HG03108 (cell line): ENCODE measurements around the gene MAGEB4.
"Not testable (repeated sequence)": the region's sequence is repeated elsewhere in the genome, so short reads cannot be mapped to it uniquely, and the experiment has no call there.

Experiments used
- ATAC-seq: cut with Tn5 transposase; IDR thresholded peaks from one replicate; pipeline ENCODE4 v1.9.1; 2021; ENCODE audit warnings: moderate library complexity; ENCODE audit not compliant: unreplicated experiment

The MAGEB4 gene, protein sequence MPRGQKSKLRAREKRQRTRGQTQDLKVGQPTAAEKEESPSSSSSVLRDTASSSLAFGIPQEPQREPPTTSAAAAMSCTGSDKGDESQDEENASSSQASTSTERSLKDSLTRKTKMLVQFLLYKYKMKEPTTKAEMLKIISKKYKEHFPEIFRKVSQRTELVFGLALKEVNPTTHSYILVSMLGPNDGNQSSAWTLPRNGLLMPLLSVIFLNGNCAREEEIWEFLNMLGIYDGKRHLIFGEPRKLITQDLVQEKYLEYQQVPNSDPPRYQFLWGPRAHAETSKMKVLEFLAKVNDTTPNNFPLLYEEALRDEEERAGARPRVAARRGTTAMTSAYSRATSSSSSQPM

DNA sequence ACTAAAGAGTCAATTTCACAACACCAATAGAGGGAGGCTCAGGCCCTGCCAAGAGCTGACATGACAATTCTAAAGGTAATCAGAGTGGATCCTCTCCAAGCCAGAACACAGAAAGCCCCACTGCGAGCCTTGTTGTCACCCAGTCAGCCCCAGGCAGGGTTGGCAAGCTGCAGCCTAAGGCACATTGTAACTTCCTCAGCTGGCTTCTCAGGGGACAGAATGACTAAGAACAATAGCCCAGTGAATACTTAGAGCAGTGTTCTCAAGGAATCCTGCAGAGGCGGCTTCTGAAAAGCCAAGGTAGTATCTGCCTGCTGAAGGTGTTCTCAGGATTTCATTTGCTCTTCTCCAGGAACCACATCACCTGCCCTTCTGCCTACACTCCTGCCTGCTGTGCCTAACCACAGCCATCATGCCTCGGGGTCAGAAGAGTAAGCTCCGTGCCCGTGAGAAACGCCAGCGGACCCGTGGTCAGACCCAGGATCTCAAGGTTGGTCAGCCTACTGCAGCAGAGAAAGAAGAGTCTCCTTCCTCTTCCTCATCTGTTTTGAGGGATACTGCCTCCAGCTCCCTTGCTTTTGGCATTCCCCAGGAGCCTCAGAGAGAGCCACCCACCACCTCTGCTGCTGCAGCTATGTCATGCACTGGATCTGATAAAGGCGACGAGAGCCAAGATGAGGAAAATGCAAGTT is at the start of gene MAGEB4:
MAGEB4 (plus strand) TSS at position 277 of the 692 bp plus-strand sequence; CDS start at position 413, 136 bp downstream.
- ATAC-seq, result no peak

DNA sequence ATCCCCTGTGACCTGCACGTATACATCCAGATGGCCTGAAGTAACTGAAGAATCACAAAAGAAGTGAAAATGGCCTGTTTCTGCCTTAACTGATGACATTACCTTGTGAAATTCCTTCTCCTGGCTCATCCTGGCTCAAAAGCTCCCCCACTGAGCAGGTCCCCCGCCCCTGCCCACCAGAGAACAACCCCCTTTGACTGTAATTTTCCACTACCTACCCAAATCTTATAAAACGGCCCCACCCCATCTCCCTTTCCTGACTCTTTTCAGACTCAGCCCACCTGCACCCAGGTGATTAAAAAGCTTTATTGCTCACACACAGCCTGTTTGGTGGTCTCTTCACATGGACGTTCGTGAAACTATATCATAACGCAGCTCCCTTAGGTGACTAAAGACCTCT is 47.9 kb upstream of the MAGEB4 start:
- ATAC-seq, result not testable (repeated sequence)

DNA sequence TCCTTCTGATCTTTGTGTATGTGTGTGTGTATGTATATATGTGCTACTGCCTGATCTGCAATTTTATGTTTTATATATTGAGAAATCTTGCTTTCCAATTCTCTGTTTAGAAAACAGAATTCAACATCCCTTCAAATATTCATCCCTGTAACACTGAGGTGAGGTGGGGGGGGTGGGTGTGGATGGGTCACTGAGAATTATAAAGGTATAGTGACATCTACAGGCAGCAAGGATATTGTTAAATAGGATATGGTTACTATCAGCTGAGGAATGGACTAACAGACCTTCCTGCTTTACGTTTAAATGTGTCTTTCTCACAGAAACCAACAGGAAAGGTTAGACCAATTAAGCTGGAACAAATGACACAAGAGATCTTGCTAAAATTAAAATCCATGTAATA is 45.5 kb upstream of the MAGEB4 start:
- ATAC-seq, result peak; percentile 59

DNA sequence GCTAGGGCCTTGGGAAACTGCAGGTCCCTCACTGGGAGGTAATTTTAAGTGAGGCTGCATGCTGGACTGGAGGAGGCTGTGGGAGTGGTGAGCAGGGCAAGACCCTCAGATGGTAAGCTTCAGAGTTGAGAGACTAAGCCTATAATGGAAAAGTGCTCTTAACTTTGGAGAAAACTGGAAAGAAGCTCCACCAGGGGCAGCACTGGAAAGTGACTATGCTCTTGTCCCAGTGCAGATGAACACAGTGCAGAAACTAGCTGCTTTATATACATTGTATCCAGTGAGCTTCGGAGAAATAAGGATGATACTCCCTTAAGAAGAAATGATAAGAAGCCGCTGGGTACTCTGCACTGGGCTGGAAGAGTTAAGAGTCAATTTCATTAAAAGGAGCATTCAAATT is 29.6 kb upstream of the MAGEB4 start:
- ATAC-seq, result no peak

DNA sequence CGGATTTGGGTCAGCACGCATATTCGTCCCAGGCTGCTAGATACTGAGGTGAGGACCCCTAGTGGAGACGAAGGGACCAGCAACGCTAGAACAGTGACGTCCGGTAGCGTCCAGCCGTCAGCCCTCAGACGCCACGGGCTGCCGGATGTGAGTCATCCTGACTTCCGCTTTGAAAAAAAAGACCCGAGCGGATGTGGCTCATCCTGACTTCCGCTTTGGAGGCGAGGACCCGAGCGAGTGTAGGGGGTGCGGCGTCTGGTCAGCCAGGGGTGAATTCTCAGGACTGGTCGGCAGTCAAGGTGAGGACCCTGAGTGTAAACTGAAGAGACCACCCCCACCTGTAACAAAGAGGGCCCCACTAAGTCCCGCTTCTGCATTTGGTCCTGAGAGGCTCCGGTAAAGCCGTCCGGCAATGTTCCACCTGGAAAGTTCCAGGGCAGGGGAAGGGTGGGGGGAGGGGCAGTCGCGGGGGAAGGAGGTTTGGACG is 26.4 kb upstream of the MAGEB4 start, which contains the start of gene MAGEB2:
MAGEB2 (plus strand) TSS at position 207 of the 487 bp plus-strand sequence. CDS start 3,018 bp downstream, outside the sequence.
- no peak for ATAC-seq

DNA sequence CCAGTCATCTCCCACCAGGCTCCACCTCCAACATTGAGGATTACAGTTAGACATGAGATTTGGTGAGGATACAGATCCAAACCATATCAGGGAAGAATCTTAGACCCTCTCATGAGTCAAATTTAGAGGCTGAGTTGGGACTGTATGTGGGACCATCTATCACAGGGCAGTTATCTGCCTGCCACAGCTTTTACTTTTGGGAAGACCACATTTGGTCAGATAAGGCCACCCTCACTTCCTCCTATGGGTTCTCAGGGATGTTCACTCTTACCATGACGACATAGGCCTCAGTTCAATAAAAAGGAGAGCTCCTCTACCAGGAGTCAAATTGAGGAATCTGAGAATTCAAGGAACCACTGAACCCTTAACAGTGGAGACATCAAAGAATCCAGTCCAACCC is 24.3 kb upstream of the MAGEB4 start:
- no peak for ATAC-seq

GRCh38 chrX:30219372-30219771 is 22.4 kb upstream of the MAGEB4 start:
- ATAC-seq, result no peak

DNA sequence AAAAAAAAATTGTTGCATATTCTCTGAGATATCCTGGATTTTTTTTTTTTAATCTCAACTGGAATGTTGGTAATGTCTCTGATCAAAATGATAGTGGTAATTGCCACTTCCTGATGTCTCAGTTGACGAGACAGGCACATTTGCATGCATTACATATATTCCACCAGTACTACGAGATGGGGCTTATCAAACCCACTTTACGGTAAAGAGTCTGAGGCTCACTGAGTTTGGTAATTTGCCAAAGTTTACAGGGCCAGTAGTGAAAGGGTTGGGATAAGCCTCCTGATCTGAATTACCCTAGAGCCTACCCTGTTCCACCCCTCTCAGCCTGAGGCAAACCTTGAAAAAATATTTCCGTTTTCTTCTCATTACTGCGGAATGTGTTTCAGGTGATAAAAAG is 21.1 kb upstream of the MAGEB4 start:
- no peak for ATAC-seq

DNA sequence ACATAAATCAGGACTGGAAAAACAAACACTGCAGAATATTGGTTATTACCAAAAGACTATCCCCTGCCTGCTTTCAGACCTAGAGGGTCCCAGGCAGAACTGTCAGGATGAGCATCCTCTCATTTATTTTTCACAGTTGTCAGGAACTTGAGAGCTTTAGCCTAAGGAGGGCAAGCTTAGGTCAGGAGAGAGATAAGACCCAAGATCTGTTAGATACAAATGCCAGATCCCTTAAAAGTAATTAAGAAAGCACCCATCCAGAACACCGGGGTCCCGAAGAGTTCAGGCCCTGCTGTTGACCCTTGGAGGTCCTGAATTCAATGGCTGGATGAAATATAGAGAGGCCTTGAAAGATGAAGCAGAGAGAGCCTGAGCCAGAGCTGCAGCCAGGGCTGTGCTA is 17.3 kb upstream of the MAGEB4 start:
- ATAC-seq, result no peak

- no peak for ATAC-seq
These were observed 13.3 kb upstream of the MAGEB4 start for GRCh38 chrX:30228526-30228925.

DNA sequence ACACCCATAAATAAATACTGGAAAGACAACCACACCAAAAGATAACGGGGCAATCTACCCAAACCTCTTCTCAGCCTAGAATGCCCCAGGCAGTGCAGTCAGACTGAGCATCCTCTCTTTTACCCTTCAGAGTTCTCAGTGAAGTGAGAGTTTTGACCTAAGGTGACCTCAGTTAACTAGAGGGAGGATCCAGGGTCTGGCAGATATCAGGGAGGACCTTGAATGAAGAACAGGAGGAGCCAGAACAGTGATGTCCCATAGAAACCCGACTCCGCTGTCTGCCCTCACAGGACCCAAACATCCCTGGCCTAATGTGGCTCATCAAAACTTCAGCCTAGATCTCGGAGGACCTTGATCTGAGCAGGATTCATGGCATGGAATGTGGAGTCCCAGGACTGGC is 11.4 kb upstream of the MAGEB4 start, which contains the start of gene MAGEB3:
MAGEB3 (plus strand) TSS at position 263 of the 400 bp plus-strand sequence. CDS start 5,268 bp downstream, outside the sequence.
- no peak for ATAC-seq

DNA sequence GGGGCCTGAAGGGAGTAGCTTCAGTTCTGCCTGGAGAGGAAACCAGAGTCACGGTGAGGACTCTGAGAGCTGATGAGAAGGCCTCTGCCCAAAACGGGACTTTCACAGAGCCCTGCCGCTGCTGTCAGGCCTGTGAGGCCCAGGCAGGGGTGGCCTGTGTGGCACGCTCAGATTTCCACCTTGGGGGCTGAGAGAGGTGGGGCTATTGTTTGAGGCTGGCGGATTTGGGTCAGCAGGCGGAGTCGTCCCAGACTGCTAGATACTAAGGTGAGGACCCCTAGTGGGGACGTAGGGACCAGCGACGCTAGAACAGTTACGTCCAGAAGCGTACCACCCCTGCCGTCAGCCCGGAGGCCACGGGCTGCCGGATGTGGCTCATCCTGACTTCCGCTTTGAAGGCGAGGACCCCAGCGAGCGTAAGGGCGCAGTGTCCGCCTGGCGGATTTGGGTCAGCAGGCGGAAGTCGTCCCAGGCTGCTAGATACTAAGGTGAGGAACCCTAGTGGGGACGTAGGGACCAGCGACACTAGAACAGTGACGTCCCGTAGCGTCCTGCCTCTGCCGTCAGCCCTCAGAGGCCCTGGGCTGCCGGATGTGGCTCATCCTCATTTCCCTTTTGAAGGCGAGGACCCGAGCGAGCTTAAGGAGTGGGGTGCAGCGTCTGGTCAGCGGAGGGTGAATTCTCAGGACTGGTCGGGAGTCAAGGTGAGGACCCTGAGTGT is 5.1 kb downstream of the MAGEB4 start, which contains the start of gene MAGEB1:
MAGEB1 (plus strand) TSS at position 378 of the 721 bp plus-strand sequence. CDS start 3,348 bp downstream, outside the sequence.
- no peak for ATAC-seq

GRCh38 chrX:30248854-30249253 is 7.1 kb downstream of the MAGEB4 start:
- ATAC-seq, result peak; percentile 50

DNA sequence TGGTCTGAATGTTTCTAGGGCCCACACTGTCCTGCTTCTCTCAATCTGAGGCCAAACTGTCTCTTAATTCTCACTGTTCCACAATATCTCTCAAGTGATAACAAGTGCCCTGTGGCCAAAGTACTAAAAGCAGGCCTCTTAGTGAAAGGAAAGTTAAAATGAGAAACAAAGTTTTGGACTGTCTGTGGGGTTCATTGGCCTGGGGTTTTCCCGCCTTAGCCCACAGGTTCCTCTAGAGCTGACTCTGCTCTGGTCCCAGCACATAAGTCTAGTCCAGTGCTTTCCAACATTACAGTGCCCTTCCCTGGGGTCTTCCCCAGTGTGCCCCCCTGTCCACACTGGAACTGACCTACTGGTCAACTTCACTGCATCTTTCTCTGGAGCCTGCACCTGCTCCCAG is 11.5 kb downstream of the MAGEB4 start:
- no peak for ATAC-seq

- no peak for ATAC-seq
These were observed 18.1 kb downstream of the MAGEB4 start for GRCh38 chrX:30259927-30260326.

DNA sequence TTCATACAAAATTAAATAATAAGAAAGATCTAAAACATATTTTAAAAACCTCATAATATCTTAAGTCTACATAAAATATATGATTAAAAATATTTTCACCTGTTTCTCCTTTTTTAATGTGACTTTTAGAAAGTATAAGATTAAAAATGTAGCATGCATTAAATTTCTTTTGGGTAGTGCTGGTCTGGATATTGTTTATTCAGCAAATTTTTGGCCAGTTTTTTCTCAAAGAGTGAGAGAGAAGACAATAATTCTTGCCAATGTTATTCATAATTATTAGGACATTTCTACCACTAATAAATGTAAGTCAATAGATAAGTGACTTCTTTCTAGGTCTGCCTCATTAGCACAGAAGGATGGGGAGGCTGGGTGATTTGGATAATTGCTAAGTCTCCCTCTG is 19.2 kb downstream of the MAGEB4 start:
- ATAC-seq, result no peak

DNA sequence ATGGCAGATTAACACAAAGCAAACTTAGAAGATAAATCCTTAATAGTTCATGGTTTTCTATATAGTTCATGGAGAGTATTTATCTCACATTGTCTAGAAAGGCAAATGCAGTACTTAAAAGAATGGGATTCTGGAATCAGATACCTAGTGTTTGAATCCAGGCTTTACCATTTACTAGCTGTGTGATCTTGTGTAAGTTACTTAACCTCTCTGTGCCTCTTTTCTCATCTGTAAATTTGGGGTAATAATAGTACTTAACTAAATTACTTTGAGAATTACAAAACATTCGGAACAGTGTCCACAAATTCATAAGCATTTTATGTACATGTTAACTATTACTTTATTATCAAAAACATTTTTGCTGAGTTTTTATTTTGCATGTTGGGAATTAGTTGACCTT is 21.0 kb downstream of the MAGEB4 start:
- ATAC-seq, result no peak

GRCh38 chrX:30270639-30271038 is 28.8 kb downstream of the MAGEB4 start:
- no peak for ATAC-seq

- ATAC-seq, result no peak
These were observed 33.7 kb downstream of the MAGEB4 start for GRCh38 chrX:30275498-30275897.

DNA sequence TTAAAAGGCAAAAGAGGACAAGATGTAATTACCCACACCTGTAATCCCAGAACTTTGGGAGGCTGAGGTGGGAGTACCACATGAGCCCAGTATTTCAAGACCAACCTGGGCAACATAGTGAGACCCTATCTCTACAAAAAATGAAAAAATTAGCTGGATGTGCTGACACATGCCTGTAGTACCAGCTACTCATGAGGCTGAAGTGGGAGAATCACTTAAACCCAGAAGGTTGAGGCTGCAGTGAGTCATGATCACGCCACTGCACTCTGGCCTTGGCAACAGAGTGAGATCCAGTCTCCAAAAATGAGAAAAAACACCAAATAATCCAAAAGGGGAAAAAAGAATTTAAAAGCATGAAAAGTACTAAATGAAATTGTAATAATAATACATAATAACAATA is 36.6 kb downstream of the MAGEB4 start:
- no peak for ATAC-seq

- ATAC-seq, result no peak
These were observed 38.6 kb downstream of the MAGEB4 start for GRCh38 chrX:30280428-30280827.
